Muscle of back (tissue), 11 donors: Measurements from ENCODE around the gene CHIT1. TPM values are rescaled to one million over a fixed set of nuclear protein-coding genes. Genes with fewer than 3 reads are reported as not detected.

Source experiments
- DNase-seq, 3 donors: peaks; one replicate each; pipeline versions ENCODE4 v3.0.0 to v3.0.0-alpha.2; 2013
- polyA plus RNA-seq, 10 donors: library from polyadenylated mRNA; unstranded; fragments of 120-200 nt; gene quantifications; one replicate each; pipeline ENCODE4 v1.2.1, GENCODE V29; 2013; ENCODE audit not compliant: insufficient read length in 10 of 10

The CHIT1 gene
- polyA plus RNA-seq, 10 donors = 0.28 to 1.0 (median 0.52) TPM

DNA sequence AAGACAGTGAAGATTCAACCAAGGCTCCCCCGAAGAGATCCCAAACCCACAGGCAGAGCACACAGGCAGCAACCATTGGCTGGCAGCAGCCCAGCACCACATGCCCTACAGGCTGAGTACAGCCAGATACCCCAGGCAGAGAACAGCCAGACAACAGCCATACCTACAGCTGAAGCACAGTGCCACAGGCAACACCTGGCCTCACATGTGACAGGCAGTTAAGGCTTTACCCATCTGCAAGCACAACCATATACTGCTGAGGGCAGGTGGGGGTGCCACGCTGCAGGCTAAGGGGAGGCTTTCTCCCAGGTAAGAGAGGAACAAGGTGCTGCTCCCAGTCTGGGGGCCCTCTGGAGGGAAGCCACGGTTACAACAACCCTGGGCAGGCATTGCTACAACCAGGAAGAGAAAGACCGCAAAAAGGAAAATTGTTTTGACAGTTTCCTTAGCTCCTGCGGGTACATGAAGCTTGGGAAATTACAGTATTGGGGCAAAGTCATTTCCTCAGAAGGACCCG lies 12.3 kb downstream of the CHIT1 start:
- DNase-seq = no peak

DNA sequence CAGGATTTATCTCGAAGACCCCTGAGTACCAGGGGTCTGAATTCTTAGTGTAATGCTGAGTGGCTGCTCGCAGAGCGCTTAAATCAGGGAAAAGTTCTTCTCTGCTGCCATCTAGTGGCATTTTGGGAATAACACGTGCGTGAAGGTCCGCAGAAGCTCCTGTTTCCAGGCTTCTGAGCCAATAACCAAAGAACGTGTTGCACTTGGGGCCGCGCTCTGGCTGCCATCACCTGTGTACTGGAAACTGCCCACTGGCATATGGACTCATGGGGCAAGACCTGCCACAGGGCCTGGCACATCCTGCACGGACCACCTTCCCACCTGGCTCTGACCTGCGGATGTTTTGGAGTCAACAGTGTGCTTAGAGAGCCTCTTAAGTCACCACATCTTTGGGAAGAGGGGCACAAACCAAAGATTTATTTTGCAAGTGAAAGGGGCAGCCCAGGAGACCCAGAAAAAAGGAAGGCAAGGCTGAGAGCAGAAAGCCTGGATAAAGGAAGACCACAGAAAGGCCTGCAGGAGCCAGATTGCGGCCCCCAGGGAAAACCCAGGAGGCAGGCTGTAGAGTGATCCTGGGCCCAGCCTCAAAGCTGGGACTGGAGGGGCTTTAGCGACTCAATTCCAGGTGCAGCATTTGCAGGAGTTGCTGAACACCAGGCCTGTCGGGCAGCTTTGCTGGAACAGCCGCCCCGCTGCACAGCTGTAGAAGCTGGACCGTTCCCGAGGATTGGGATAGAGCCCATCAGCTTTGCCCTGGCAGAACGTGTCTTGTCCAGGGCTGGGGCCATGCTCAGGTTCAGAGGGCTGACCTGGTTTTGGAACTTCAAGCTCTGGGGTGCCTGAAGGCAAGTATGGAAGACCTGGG lies 13.0 kb downstream of the CHIT1 start:
- peak; percentile 59 to 86 (median 82) for DNase-seq

DNA sequence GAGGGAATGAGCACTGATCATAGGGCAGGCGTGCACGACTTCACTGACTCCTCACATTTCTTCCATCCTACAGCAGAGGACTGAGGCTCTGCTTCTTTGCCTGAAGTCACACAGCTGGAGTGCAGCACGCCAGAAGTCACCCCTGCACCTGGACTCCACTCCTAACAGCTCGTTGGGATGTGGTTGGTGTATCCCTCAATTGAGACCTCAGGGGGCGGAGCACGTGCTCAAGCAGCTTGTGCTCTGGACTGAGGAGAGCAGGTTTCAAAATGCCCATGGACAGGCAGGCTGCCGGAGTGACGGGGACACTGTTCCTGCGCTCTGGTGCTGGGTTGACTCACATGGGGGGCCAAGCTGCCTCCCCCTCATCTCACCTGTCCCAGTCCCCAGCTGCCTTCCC lies 13.9 kb downstream of the CHIT1 start:
- no peak for DNase-seq

DNA sequence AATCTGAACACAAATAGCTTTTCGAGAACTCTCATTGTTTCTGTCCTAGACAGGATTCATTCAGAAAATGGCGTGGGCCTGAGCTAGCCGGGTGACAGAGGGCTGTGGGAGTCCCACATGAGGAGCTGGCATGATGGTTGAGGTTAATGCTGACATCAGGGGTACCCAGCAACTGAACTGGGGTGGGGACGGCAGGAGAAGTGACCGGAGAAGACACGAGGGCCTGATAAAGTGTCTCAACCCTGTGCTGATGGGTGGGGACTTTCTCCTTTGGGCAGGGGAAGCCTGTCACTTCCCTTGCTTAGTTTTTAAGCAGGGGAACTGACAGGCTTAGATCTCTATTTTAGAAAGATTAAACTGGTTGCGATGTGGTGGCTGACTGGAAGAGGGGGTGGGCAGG lies 14.6 kb downstream of the CHIT1 start:
- no peak for DNase-seq

- DNase-seq = no peak
These were observed 16.3 kb downstream of the CHIT1 start for GRCh38 chr1:203213126-203213525.

GRCh38 chr1:203211812-203212211 lies 17.7 kb downstream of the CHIT1 start:
- no peak for DNase-seq

DNA sequence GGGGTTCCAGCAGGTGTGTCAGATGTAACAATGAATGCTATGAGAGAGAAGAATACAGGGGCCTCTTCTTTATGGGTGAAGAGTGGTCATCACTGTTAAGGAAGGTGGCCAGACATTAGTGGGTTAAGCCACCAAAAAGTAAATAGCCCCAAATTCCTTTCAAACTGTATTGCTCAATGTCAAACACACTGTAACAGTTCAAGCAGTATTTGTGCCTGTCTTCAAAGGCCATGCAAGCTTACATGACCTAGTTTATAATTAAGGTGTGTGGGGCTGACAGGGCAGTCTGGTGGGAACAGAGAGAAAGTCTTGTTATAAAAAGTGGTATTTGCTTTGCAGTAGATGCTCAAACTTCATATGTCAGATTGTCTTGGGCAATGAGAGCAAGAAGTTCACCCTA lies 18.5 kb downstream of the CHIT1 start:
- DNase-seq = no peak

DNA sequence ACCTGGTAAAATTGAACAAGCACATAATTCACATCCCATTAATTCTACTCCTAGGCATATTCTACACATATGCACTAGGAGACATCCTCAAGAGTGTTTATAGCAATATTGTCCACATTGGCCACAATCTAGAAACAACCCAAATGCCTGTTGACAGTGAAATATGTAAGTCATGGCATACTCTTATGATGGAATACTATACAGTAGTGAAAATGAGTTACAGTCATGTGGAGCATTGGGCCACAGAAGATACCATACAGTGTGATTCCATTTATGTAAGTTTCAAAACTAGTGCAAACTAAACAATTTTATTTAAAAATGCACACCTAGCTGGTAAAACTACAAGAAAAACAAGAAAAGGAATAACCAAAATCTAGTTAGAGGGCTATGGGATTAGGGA lies 19.1 kb downstream of the CHIT1 start:
- no peak for DNase-seq

DNA sequence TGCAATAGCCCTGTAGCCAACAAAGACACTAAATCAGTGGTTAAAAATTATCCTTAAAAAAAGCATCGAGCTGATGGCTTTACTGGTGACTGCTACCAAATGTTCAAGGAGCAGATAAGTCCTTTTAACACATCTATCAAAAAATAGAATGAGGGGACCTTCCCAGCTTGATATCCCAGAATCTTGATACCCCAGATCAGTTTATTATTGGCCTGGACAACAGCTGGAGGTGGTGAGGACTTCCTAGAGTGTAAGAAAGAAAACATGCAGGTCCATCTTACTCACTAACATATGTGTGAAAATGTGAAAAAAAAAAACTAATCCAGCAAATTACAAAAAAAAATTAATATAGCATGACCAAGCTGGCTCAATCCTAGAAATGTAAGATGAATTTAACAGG lies 21.3 kb downstream of the CHIT1 start:
- DNase-seq = no peak

DNA sequence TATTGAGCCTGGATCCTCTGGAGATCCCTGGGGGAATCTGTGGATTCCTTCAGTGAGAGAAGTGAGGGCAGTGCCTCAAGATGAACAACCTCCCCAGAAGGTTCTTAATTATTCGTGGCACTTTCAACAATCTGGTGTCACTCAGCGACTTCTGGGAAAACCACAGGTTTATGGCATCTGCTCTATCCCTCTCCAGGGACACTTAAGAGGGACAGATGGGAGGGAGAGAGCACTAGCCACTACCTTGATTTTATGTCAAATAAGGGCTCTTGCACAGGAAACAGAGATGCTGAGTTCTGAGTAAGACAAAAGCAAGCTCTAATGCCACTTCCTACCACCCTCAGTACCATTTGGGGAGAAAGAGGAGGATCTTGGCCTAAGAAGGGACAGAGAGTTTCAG lies 21.7 kb downstream of the CHIT1 start:
- no peak for DNase-seq

- DNase-seq = peak; percentile 30 to 54 (median 38)
These were observed 23.3 kb downstream of the CHIT1 start for GRCh38 chr1:203206129-203206687.

DNA sequence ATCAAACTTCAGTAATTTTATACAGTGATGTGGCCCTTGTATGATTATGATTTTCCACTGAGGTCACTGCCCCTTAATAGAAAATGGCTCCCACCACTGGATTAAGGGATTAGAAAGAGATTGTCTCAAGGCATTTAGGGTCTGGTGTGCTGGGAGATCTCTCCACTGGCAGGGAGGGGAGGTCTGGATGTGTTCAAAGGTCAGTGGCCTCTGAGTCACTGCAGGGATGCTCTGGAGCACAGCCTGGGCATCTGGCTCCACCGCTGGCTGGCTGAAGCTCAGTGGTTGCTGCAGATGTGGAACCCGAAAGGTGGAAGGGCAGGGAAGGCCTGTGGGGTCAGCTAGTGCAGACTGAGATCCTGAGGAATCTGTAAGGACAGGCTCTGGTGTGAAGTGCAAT lies 24.7 kb downstream of the CHIT1 start:
- no peak for DNase-seq

DNA sequence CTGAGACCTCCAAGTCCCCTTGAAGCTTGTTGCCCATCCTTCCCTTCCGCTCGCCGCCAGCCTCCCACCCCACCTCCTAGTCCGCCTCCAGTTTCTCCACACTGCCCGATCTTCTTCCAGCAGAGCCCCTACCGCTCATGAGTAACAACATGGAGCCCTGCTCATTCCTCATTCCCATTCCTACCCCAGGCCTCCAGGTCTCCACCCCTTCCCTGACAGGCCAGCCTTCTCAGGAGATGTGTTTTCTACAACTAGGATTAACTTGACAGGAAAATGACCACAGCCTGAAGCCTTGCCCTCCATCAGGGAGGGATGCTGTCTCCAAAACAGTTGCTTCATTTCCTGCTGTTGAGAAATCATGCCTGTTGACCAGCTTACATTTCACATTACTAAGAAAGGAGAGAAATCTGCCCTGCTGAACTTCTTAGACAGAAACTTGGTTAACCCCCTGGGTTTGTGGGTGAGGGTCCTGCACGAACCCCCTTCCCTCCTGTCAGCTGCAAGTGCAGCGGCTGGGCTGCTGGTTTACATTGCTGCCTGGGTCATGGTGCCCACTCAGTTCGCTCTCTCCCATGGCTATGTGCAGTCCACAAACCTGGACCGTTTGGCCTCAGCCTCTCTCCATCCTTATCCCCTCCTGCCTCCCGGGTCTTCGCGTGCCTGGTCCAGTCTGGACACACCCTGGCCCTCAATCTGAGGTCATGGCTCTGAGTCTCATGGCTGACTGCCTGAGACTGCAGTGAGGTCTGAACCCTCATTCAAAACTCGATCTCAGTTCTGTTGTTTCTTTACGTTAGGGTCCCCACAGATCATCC lies 26.8 kb downstream of the CHIT1 start:
- DNase-seq = peak in 1 of 3 donors; percentile 30

DNA sequence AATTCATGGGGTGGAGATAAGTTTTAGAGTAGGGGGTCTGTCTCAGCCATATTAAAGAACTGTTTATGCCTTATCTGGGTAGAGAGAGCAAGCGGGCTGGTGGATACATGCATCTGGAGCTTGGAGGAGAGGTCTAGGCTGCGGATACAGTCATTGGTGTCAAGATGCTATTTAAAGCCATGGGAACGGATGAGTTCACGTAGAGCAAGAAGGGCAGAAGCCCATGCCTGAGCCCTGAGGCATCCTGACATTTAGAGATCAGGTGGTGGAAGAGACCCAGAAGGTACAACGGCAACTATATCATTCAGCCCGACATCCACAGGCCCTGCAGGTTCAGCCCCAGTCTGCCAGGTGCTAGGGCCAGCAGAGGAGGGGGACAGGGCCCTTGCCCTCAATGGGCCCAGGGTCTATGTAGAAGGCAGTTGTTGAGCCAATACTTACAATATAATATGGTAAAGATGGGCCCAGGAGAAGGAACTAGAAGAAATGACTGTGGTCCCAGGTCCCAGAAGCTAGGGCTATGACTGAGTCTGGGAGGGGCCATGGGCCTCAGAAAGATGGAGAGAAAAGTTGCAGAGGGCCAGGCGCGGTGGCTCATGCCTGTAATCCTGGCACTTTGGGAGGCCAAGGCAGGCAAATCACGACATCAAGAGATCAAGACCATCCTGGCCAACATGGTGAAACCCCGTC lies 27.8 kb downstream of the CHIT1 start:
- no peak for DNase-seq

DNA sequence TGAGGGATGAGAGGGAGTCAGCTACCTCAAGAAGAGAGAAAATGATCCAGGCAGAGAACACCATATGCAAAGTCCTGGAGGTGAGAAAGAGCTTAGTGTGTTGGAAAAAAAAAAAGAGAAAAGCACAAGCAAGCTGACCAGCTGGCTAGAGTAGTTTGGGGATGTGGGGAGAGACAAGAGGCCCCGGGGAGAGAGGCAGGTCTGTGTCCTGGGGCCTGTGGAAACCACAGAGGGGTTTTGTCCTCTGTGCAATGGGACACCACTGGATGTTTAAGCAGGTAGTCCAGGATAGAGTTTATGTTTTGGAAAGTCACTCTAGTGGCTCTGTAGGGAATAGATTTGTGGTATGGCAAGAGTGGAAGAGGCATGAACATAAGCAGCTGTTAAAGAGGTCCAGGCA lies 28.6 kb downstream of the CHIT1 start:
- no peak for DNase-seq

GRCh38 chr1:203199816-203200571 lies 29.5 kb downstream of the CHIT1 start:
- DNase-seq = peak in 1 of 3 donors; percentile 44

GRCh38 chr1:203199481-203199815 lies 30.0 kb downstream of the CHIT1 start:
- DNase-seq = no peak

GRCh38 chr1:203199002-203199401 lies 30.5 kb downstream of the CHIT1 start:
- no peak for DNase-seq

- DNase-seq = peak in 1 of 3 donors; percentile 53
These were observed 31.8 kb downstream of the CHIT1 start for GRCh38 chr1:203197625-203198024.

DNA sequence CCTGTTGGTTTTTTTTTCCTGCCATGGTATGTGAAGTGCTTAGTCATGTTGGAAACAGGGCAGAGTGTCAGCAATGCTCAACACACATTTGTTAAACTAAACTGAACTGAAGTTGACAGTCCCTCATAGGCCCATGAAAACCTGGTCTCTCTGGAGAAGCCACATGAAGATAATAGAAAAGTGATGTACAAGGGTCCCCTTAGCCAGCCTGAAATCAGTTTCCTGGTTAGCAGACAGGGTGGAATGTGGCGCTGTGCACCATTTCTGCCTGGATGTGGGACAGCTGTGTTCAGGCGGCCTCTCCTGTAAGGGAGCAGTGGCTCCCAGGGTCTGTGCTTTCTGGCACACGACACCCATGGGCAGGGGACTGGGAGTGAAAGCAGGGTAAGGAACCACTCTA lies 33.1 kb downstream of the CHIT1 start:
- no peak for DNase-seq

DNA sequence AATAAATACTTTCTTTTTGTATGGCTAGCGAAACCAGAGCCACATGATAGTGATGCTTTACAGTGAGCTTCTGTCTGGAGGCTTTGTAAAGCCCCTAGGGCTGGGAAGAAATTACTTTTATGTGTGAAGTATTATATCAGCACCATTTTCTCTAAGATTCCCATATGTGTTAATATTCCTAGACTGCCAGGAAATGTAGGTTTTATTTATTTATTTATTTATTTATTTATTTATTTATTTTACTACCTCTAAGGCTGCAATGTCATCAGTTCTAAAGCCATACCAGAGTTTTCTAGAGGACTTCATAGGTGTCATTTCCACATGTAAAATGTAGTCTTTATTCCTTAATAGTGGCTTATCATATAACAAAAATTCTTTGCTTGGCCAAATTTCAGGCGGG lies 38.5 kb downstream of the CHIT1 start:
- DNase-seq = no peak
